NCI-H69 (cell line): Measurements from ENCODE around the gene CPO.
"Not testable (repeated sequence)": the region's sequence is repeated elsewhere in the genome, so short reads cannot be mapped to it uniquely, and the experiment has no call there.

Experiments used
- DNase-seq: peaks from one replicate; lab custom pipeline; 2025; lab: John Stamatoyannopoulos, UW

Gene CPO

GRCh38 chr2:206939340-206939739 is at the start of gene CPO:
TSS of gene CPO (plus strand) at chr2:206939518. CDS start at chr2:206939600, 82 bp downstream.
- no peak for DNase-seq

GRCh38 chr2:206890179-206890578 is 49.1 kb upstream of the CPO start:
- no peak for DNase-seq

DNA sequence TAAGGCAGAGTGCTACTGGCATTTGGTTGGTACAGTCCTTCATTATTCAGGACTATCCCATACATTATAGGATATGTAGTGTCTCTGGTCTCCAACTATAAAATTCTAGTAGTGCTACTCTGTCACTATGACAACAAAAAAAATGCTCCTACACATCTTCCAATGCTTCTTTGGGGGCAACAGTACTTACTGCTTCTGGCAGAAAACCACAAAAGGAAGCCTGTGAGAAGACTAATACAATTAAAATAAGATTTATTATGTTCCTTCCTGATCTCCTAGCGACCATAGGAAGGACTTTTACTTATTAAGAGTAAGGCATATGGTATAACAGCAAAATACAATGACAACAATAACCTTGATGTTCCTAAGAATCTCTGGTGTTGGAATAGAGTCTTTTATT is 48.4 kb upstream of the CPO start:
- DNase-seq = no peak

GRCh38 chr2:206915121-206915520 is 24.2 kb upstream of the CPO start:
- DNase-seq = peak; percentile 4

DNA sequence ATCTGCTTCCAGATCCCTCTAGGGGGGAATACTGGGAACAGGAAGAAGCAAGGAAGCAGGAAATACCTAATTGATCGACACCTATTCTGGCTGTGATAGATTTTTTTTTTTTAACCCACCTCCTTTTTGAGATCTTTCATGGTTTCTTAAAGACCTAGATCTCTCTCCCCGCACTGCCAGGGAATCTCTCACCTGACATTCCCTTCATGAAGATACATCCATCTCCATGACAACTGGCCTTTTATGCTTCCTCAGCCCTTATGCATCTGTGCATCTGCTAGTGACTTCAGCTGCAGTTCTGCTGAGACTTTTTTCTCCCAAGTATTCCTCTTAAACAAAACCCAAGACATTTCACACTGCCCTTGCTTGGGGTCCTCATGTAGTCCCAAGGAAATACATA is 21.1 kb upstream of the CPO start:
- DNase-seq = no peak

- no peak for DNase-seq
Measured at GRCh38 chr2:206920310-206920709, 19.0 kb upstream of the CPO start.

DNA sequence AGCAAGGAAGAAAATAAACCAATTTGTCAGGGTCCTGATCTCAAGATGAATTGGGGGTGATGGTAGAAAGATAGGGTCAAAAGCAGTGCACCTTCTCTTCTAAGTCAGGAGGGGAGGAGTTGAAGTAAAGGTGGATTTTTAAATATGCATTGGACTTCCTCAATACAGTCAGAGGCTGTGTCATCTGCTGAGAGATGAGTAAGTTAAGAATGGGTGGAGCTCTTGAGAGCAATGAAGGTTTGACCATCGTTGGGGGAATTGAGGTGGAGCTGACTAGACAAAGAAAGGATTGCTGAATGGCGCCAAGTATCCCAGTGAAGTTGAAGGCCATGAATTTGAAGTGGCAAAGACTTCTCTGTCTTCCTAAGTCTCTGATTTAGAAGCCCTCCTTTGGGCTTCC is 18.4 kb upstream of the CPO start:
- DNase-seq = no peak

DNA sequence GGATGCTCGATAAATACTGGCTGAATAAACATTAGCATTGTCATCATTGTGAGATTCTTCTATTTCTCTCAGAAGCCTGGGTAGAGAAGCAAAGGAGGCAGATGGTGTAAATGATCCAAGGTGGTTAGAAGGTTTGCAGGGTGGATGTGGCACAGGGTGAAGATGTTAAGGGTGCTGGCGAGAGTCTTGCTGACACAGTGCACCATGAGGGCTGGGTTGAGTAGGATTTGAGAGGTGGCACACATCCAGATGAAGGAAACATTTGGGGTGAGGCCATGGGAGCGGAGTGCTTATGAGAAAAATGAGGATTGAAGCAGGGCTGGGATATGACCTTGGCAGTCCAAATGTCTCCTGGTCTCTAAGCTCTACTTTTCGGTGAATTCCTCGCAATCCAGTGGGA is 17.8 kb upstream of the CPO start:
- no peak for DNase-seq

GRCh38 chr2:206935991-206936842 is 3.1 kb upstream of the CPO start:
- DNase-seq = no peak

DNA sequence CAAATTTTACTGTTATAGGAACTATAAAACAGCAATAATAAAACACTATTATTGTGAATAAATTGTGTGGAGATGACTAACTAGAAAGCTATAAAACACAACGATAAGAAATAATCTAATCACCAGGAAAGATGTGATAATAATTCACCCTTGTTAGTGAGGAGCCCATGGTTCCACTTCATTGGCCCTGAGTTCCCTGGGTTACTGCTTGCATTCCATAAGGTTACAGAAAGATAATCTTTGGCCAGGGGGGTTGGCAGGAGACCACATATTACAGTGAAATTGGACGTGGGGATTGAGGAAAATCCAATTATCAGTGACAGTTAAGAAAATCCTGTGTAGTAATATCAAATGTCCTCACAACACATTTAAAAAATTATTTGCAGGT is 2.5 kb upstream of the CPO start:
- DNase-seq = no peak

- no peak for DNase-seq
Measured at GRCh38 chr2:206937555-206937954, 1.8 kb upstream of the CPO start.

GRCh38 chr2:206940546-206940945 is 1.2 kb downstream of the CPO start:
- no peak for DNase-seq

DNA sequence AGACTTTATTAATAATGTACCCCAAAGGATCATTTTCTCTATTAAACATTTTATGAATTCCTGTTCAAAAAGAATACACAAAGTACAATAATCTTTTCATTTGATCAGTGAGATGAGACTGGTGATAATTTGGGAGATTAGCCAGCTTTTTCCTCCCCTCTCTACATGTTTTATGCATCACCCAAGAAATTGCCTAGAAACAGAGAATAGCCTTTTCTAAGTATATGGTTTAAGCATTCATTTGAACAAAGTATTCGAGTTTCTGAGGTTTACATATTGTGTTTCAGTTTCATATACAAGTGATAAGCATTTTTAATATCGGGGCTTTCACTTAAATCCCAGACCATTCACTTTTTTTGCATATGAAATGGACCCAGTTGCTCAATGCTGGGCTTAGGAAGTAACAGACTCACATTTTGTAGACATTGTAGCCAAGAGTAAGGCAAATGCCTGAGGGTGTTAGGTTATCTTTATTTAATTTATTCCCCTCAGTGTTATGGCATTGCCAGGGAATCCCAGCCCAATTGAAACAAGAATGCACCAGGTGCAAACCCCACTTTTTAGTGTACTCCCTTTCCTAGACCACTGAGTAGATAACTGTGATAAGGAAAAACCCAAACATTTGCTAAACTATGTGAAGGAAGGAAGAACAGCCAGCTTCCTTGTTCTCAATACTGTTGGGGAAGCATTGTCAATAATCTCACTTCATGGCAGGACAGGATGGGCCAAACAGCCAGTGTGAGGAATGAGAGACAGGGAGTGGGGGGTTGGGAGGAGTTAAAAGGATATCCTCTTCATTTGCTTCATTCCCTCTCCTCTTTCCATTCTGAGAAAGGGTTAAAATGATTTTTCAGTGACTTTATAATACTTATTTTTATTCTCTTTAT is 3.5 kb downstream of the CPO start:
- no peak for DNase-seq

- not testable (repeated sequence) for DNase-seq
Measured at GRCh38 chr2:206953404-206953803, 14.1 kb downstream of the CPO start.

- DNase-seq = no peak
Measured at GRCh38 chr2:206955253-206955652, 15.9 kb downstream of the CPO start.

- DNase-seq = no peak
Measured at GRCh38 chr2:206958261-206958660, 18.9 kb downstream of the CPO start.

- DNase-seq = peak; percentile 7
Measured at GRCh38 chr2:206962966-206963365, 23.6 kb downstream of the CPO start.

GRCh38 chr2:206968134-206969086 is 29.1 kb downstream of the CPO start:
- DNase-seq = no peak

DNA sequence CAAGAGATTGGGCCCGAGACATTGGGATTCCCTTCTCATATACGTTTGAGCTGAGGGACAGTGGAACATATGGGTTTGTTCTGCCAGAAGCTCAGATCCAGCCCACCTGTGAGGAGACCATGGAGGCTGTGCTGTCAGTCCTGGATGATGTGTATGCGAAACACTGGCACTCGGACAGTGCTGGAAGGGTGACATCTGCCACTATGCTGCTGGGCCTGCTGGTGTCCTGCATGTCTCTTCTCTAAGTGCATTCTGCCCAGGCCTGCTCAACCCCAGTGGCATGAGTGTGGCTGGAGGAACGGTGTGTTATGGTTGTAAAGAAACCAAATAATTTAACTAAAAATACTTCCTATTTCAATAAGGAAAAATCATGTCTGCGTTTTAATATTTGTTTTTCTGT is 29.9 kb downstream of the CPO start:
- DNase-seq = no peak

- DNase-seq = no peak
Measured at GRCh38 chr2:206970589-206971360, 31.5 kb downstream of the CPO start.

GRCh38 chr2:206971805-206972204 is 32.5 kb downstream of the CPO start:
- DNase-seq = no peak
